Lower lobe of right lung (tissue), 2 donors: Measurements from ENCODE around the gene KCNE3. TPM values are rescaled to one million over a fixed set of nuclear protein-coding genes. Genes with fewer than 3 reads are reported as not detected.

Experiments used
- ATAC-seq, 2 donors: fragments of 200-7000 bp; cut with Tn5 transposase; one replicate each; pipeline ENCODE4 v1.9.1; 2020 to 2022; ENCODE audit warnings: mild to moderate bottlenecking in 2 of 2, moderate library complexity in 2 of 2
- DNase-seq: peaks from one replicate; pipeline ENCODE4 v3.0.0-alpha.2; 2020
- H3K27ac ChIP-seq: fragments of 200-600 bp; one replicate; pipeline ENCODE4 v1.8.0; 2022
- H3K27me3 ChIP-seq: fragments of 200-600 bp; one replicate; pipeline ENCODE4 v1.8.0; 2022; ENCODE audit warnings: low read depth
- H3K36me3 ChIP-seq: fragments of 200-600 bp; one replicate; pipeline ENCODE4 v1.8.0; 2022; ENCODE audit warnings: mild to moderate bottlenecking
- H3K4me1 ChIP-seq: fragments of 200-600 bp; one replicate; pipeline ENCODE4 v1.8.0; 2022
- H3K4me3 ChIP-seq: fragments of 200-600 bp; one replicate; pipeline ENCODE4 v1.8.0; 2022; ENCODE audit warnings: mild to moderate bottlenecking
- H3K9me3 ChIP-seq: fragments of 200-600 bp; one replicate; pipeline ENCODE4 v1.8.0; 2022
- intact Hi-C: fragments of 100-400 bp; cut with DNase I; formaldehyde crosslinking; loops from one replicate; pipeline ENCODE4 v1.11.0; 2022
- total RNA-seq: library from RNA; stranded (reverse); fragmentation: NEBNext Ultra II Directional; extraction: Animal tissue kit (Norgen Biotek cat#: 25700); gene quantifications from one replicate; pipeline ENCODE4 v1.2.1, GENCODE V29; 2021
- TF ChIP-seq, protein P1 (sequence below): fragments of 200-600 bp; IDR thresholded peaks from one replicate; pipeline ENCODE4 v1.8.0; 2022; ENCODE audit warnings: antibody characterized with exemption, mild to moderate bottlenecking
- donor health status: DM: no; HTN: yes; CAD: no; lungs with severe emphysema.

Gene KCNE3
- total RNA-seq, 1 donor from 2014 or later: 34.9 TPM

DNA sequence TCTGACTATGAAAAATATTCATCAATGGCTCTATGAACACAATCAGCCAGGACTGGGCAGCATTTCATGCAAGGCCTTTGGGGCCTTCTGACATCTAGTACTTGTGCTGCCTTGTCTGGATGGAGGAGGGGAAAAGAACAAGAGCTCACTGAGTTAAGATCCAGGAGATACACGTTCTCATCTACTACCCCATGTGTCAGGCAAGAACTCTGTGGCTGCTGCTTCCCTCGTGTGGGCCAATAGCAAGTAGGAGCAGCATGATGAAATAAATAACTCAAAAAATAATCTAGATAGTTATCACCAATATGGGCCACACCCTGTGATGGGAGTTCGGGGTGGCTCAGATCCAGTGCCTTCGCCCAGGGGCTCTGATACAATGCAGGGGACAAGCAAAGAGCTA, 7.3 kb downstream of the KCNE3 start:
- ATAC-seq: no peak
- Histone ChIP-seq H3K4me1 (peaks cover 31% of the 10 kb centered on the region), H3K27ac (peak overlapping the region; percentile 86), H3K27me3 (no peaks in the 10 kb centered on the region), H3K4me3 (peak overlapping the region; percentile 51), H3K36me3 (peaks cover 11% of the 10 kb centered on the region), H3K9me3 (no peaks in the 10 kb centered on the region)
- no peak for DNase-seq
- intact Hi-C loops: no loop called here
- TF ChIP-seq, protein P1, sequence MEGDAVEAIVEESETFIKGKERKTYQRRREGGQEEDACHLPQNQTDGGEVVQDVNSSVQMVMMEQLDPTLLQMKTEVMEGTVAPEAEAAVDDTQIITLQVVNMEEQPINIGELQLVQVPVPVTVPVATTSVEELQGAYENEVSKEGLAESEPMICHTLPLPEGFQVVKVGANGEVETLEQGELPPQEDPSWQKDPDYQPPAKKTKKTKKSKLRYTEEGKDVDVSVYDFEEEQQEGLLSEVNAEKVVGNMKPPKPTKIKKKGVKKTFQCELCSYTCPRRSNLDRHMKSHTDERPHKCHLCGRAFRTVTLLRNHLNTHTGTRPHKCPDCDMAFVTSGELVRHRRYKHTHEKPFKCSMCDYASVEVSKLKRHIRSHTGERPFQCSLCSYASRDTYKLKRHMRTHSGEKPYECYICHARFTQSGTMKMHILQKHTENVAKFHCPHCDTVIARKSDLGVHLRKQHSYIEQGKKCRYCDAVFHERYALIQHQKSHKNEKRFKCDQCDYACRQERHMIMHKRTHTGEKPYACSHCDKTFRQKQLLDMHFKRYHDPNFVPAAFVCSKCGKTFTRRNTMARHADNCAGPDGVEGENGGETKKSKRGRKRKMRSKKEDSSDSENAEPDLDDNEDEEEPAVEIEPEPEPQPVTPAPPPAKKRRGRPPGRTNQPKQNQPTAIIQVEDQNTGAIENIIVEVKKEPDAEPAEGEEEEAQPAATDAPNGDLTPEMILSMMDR: no peak

DNA sequence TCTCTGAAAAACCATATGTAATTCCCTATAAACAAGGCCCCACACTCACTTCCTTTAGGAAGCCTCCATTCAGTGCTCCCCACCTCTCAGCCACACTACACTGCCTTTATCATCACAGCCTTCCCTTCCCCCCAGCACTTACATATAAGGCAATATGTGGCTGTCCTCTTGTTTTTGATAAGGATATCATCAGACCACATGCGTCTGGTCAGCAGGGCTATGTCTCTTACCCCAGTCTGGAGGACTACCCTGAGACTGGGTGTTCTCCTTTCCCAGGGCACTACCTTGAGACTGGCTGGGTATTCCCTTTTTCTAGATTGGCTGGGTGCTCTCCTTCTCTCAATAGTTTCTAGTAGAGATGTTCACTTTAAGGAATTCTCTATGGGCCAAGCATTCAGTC, 7.8 kb downstream of the KCNE3 start:
- no peak overlapping the region for H3K27ac ChIP-seq
- peak overlapping the region; percentile 51 for H3K4me3 ChIP-seq
- no peaks in the 10 kb centered on the region for H3K27me3 ChIP-seq
- no peaks in the 10 kb centered on the region for H3K9me3 ChIP-seq
- intact Hi-C loops: no loop called here
- DNase-seq: no peak
- no peak for ATAC-seq
- peaks cover 30% of the 10 kb centered on the region for H3K4me1 ChIP-seq
- TF ChIP-seq, protein P1: no peak
- H3K36me3 ChIP-seq: peaks cover 11% of the 10 kb centered on the region

GRCh38 chr11:74457356-74457755, 10.0 kb downstream of the KCNE3 start:
- TF ChIP-seq, protein P1: no peak
- Histone ChIP-seq H3K4me3 (no peak overlapping the region), H3K4me1 (peaks cover 20% of the 10 kb centered on the region), H3K27me3 (no peaks in the 10 kb centered on the region), H3K9me3 (no peaks in the 10 kb centered on the region), H3K27ac (no peak overlapping the region), H3K36me3 (peaks cover 11% of the 10 kb centered on the region)
- ATAC-seq (no peak), DNase-seq (no peak)
- intact Hi-C loops: no loop called here

DNA sequence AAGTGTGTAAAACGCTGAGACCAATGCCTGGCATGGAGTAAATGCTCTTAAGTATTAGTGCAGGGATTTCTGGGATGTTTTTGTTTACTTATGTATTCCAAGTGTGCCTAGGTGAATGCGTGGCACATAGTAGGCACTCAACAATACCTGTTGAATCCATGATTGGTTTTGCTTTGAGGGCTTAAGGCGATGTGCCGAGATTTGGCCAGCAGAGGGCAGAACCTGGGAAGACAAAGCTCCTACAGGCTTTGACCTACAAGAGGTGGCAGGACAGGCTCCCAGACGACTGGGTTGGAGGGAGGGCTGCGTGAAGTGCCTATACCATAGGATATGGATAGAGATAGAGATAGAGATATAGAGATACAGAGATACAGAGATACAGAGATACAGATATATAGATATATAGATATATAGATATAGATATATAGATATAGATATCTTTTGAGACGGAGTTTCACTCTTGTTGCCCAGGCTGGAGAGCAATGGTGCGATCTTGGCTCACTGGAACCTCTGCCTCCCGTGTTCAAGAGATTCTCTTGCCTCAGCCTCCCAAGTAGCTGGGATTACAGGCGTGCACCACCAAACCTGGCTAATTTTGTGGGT, 13.9 kb downstream of the KCNE3 start:
- ATAC-seq (peak; percentile 74 to 83), DNase-seq (peak; percentile 75)
- intact Hi-C loops: no loop called here
- Histone ChIP-seq H3K36me3 (peaks cover 11% of the 10 kb centered on the region), H3K27ac (no peak overlapping the region), H3K4me3 (no peak overlapping the region), H3K9me3 (no peaks in the 10 kb centered on the region), H3K4me1 (peaks cover 12% of the 10 kb centered on the region), H3K27me3 (no peaks in the 10 kb centered on the region)
- TF ChIP-seq, protein P1: peak; percentile 74

GRCh38 chr11:74452366-74452765, 15.0 kb downstream of the KCNE3 start:
- ATAC-seq (no peak), DNase-seq (no peak)
- Histone ChIP-seq H3K4me1 (peaks cover 12% of the 10 kb centered on the region), H3K27me3 (no peaks in the 10 kb centered on the region), H3K9me3 (no peaks in the 10 kb centered on the region), H3K4me3 (no peak overlapping the region), H3K36me3 (peaks cover 8% of the 10 kb centered on the region), H3K27ac (no peak overlapping the region)
- intact Hi-C loops: no loop called here
- TF ChIP-seq, protein P1: no peak
